WTC11 (cell line): ENCODE results near the gene LCN15. TPM values are rescaled to one million over a fixed set of nuclear protein-coding genes. Genes with fewer than 3 reads are reported as not detected.

Experiments used
- ATAC-seq: fragments of 200-7000 bp; cut with Tn5 transposase; 2 replicates; pipeline ENCODE4 v1.10.0; 2021; ENCODE audit warnings: mild to moderate bottlenecking, moderate library complexity
- CTCF ChIA-PET: fragments of 300-600 bp; sonication (Branson Sonifier 250); formaldehyde crosslinking; loops from one replicate; lab custom pipeline; 2021; ENCODE audit warnings: antibody characterized with exemption; lab: Charles Lee
- POLR2A ChIA-PET: fragments of 350-600 bp; sonication (Branson Sonifier 250); formaldehyde crosslinking; loops from one replicate; lab custom pipeline; 2021; ENCODE audit warnings: antibody characterized with exemption; lab: Charles Lee
- DNase-seq: peaks from one replicate; pipeline ENCODE4 v3.0.0; 2021; ENCODE audit warnings: low spot score
- H3K27ac Mint-ChIP-seq: 2 replicates; pipeline ENCODE4 v1.8.0; 2021; ENCODE audit warnings: mixed read lengths
- H3K27me3 Mint-ChIP-seq: 2 replicates; pipeline ENCODE4 v1.8.0; 2021; ENCODE audit warnings: low read depth, mild to moderate bottlenecking, moderate library complexity, mixed read lengths
- H3K36me3 Mint-ChIP-seq: 2 replicates; pipeline ENCODE4 v1.8.0; 2021; ENCODE audit warnings: mixed read lengths
- H3K4me1 Mint-ChIP-seq: 2 replicates; pipeline ENCODE4 v1.8.0; 2022; ENCODE audit warnings: mixed read lengths
- H3K4me3 Mint-ChIP-seq: 2 replicates; pipeline ENCODE4 v1.8.0; 2021; ENCODE audit warnings: mild to moderate bottlenecking, moderate library complexity, mixed read lengths
- H3K9me3 Mint-ChIP-seq: 2 replicates; pipeline ENCODE4 v1.8.0; 2021; ENCODE audit warnings: mixed read lengths
- ARID4B ChIP-seq: sonication (generic); formaldehyde crosslinking; IDR thresholded peaks from 2 replicates; pipeline ENCODE4 v1.8.0; 2023; ENCODE audit warnings: missing genetic modification reagents, mild to moderate bottlenecking, borderline replicate concordance
- CREB1 ChIP-seq: sonication (generic); formaldehyde crosslinking; IDR thresholded peaks from 2 replicates; pipeline ENCODE4 v1.8.0; 2023; ENCODE audit warnings: mild to moderate bottlenecking, missing genetic modification reagents
- GTF2I ChIP-seq: fragments of 250-450 bp; sonication (Bioruptor Pico); conservative IDR thresholded peaks from 2 replicates; pipeline ENCODE4 v1.4.0; 2021; ENCODE audit warnings: mild to moderate bottlenecking
- KAT7 ChIP-seq: sonication (generic); formaldehyde crosslinking; IDR thresholded peaks from 2 replicates; pipeline ENCODE4 v1.8.1; 2023; ENCODE audit warnings: missing genetic modification reagents, mild to moderate bottlenecking, borderline replicate concordance
- MLX ChIP-seq: sonication (generic); formaldehyde crosslinking; IDR thresholded peaks from 2 replicates; pipeline ENCODE4 v1.8.1; 2023; ENCODE audit warnings: mild to moderate bottlenecking, missing genetic modification reagents, moderate library complexity
- RELA ChIP-seq: sonication (generic); formaldehyde crosslinking; IDR thresholded peaks from 2 replicates; pipeline ENCODE4 v1.8.1; 2022; ENCODE audit warnings: missing genetic modification reagents, mild to moderate bottlenecking, borderline replicate concordance
- USF1 ChIP-seq: sonication (generic); formaldehyde crosslinking; IDR thresholded peaks from 2 replicates; pipeline ENCODE4 v1.8.0; 2022; ENCODE audit warnings: mild to moderate bottlenecking, missing genetic modification reagents
- ZNF138 ChIP-seq: sonication (generic); formaldehyde crosslinking; conservative IDR thresholded peaks from 2 replicates; pipeline ENCODE4 v1.8.1; 2022; ENCODE audit warnings: mild to moderate bottlenecking, moderate library complexity, missing genetic modification reagents
- ZNF425 ChIP-seq: fragments of 250-450 bp; sonication (Bioruptor Pico); conservative IDR thresholded peaks from 2 replicates; pipeline ENCODE4 v1.9.0; 2021; ENCODE audit warnings: mild to moderate bottlenecking
- ZNF671 ChIP-seq: fragments of 250-450 bp; sonication (Bioruptor Pico); IDR thresholded peaks from 2 replicates; pipeline ENCODE4 v1.8.0; 2021; ENCODE audit warnings: mild to moderate bottlenecking
- total RNA-seq: library from RNA; stranded (reverse); gene quantifications from 3 replicates; pipeline ENCODE4 v1.2.3, GENCODE V29; 2021

LCN15 gene
- total RNA-seq, 1 experiment from 2014 or later, result 0.52 TPM

- TF ChIP-seq ARID4B (CRISPR knock-in tag) (no peak), GTF2I (peak; percentile 60; the same call in 1 of the 2 replicates)
- H3K4me1 Mint-ChIP-seq, result no peaks in the 10 kb centered on the region; the same call in 1 of the 2 replicates
- DNase-seq (no peak), ATAC-seq (no peak)
- 0 out of 2 replicates have a peak, but pooled peaks cover 3% of the 10 kb centered on the region for H3K27me3 Mint-ChIP-seq
- peaks cover 6% of the 10 kb centered on the region; the same call in 1 of the 2 replicates for H3K36me3 Mint-ChIP-seq
- CTCF ChIA-PET, result interaction anchor here (1.2 kb wide), 1 partner anchor 11 kb away, joined by 4 read pairs; the partner anchor contains the start of gene LCN8
- no peak overlapping the region for H3K4me3 Mint-ChIP-seq
- POLR2A ChIA-PET, result no interaction called here
- H3K27ac Mint-ChIP-seq, result no peak overlapping the region
- peaks cover 14% of the 10 kb centered on the region for H3K9me3 Mint-ChIP-seq
Observed at GRCh38 chr9:136747161-136748060, 16.9 kb downstream of the LCN15 start.

- 0 out of 2 replicates have a peak, but pooled peaks cover 1% of the 10 kb centered on the region for H3K36me3 Mint-ChIP-seq
- TF ChIP-seq ZNF138 (no peak), ZNF425 (CRISPR knock-in tag) (no peak), CREB1 (no peak)
- H3K9me3 Mint-ChIP-seq, result peaks cover 7% of the 10 kb centered on the region
- DNase-seq (no peak), ATAC-seq (no peak)
- POLR2A ChIA-PET, result no interaction called here
- no peak overlapping the region for H3K4me3 Mint-ChIP-seq
- 0 out of 2 replicates have a peak, but pooled peaks cover 3% of the 10 kb centered on the region for H3K27me3 Mint-ChIP-seq
- H3K4me1 Mint-ChIP-seq, result no peaks in the 10 kb centered on the region; the same call in none of the 2 replicates
- CTCF ChIA-PET, result interaction anchor here (1.2 kb wide), 1 partner anchor 12 kb away, joined by 3 read pairs; the partner anchor contains the start of gene LCN8
- no peak overlapping the region for H3K27ac Mint-ChIP-seq
Observed at GRCh38 chr9:136746621-136747020, 17.7 kb downstream of the LCN15 start.

- DNase-seq, result no peak
- no peak overlapping the region for H3K4me3 Mint-ChIP-seq
- no peak overlapping the region for H3K27ac Mint-ChIP-seq
- H3K9me3 Mint-ChIP-seq, result peaks cover 2% of the 10 kb centered on the region
- ChIA-PET POLR2A (no interaction called here), CTCF (interaction anchor here (1.2 to 1.6 kb wide), 2 partner anchors 12 to 17 kb away, joined by 3 to 7 read pairs; partner anchors contain the start of gene LCN8)
- H3K4me1 Mint-ChIP-seq, result no peaks in the 10 kb centered on the region; the same call in none of the 2 replicates
- H3K27me3 Mint-ChIP-seq, result no peaks in the 10 kb centered on the region
- H3K36me3 Mint-ChIP-seq, result no peaks in the 10 kb centered on the region
- no peak for ATAC-seq
- TF ChIP-seq KAT7 (CRISPR knock-in tag) (no peak), ZNF671 (CRISPR knock-in tag) (no peak), MLX (CRISPR knock-in tag) (no peak), RELA (CRISPR knock-in tag) (no peak), USF1 (CRISPR knock-in tag) (no peak)
Observed at GRCh38 chr9:136746155-136746490, 18.2 kb downstream of the LCN15 start.
